H1 (cell line): ENCODE data around the gene NTMT1. TPM values are rescaled to one million over a fixed set of nuclear protein-coding genes. Genes with fewer than 3 reads are reported as not detected.
A peak's percentile ranks its signal among the peaks of the same experiment; 100 is the strongest.

ENCODE experiments used
- CTCF ChIA-PET: fragments of 300-600 bp; sonication (Branson Sonifier 250); formaldehyde crosslinking; loops from one replicate; lab custom pipeline; 2021; ENCODE audit not compliant: partially characterized antibody; lab: Charles Lee
- POLR2A ChIA-PET: fragments of 300-600 bp; sonication (Branson Sonifier 250); formaldehyde crosslinking; loops from one replicate; lab custom pipeline; 2021; ENCODE audit warnings: inconsistent platforms; ENCODE audit not compliant: partially characterized antibody; lab: Charles Lee
- DNase-seq, 2 experiments: peaks; one replicate each; pipeline versions ENCODE4 v3.0.0 to v3.0.0-alpha.2; 2010 to 2022; ENCODE audit warnings: low spot score in 2 of 2, low read depth in 1 of 2, mixed read lengths in 1 of 2
- FAIRE-seq: peaks from 2 replicates; lab custom pipeline; 2011; peaks lifted over from hg19 to GRCh38; lab: Jason Lieb, UNC
- H2AFZ ChIP-seq: 2 replicates; pipeline ENCODE4 v1.8.1; 2012; ENCODE audit warnings: low read length, inconsistent platforms
- H2AK5ac ChIP-seq: 2 replicates; pipeline ENCODE4 v1.6.1; 2013; ENCODE audit warnings: low read depth, low read length
- H2BK120ac ChIP-seq: replicated peaks from 2 replicates; pipeline ENCODE3; 2013; ENCODE audit warnings: low read depth, low read length, inconsistent platforms
- H2BK12ac ChIP-seq: 2 replicates; pipeline ENCODE4 v1.6.1; 2013; ENCODE audit warnings: low read depth, low read length
- H2BK15ac ChIP-seq: 2 replicates; pipeline ENCODE4 v1.6.1; 2013; ENCODE audit warnings: low read length
- H2BK20ac ChIP-seq: 2 replicates; pipeline ENCODE4 v1.6.1; 2013; ENCODE audit warnings: low read length
- H2BK5ac ChIP-seq: 2 replicates; pipeline ENCODE4 v1.6.1; 2013; ENCODE audit warnings: low read depth, low read length
- H3K14ac ChIP-seq: 2 replicates; pipeline ENCODE4 v1.6.1; 2013; ENCODE audit warnings: inconsistent platforms; ENCODE audit not compliant: insufficient read length
- H3K18ac ChIP-seq: 2 replicates; pipeline ENCODE4 v1.6.1; 2013; ENCODE audit warnings: low read length; ENCODE audit errors: extremely low read depth
- H3K23ac ChIP-seq: 2 replicates; pipeline ENCODE4 v1.6.1; 2013; ENCODE audit warnings: inconsistent platforms; ENCODE audit not compliant: insufficient read length
- H3K23me2 ChIP-seq: 2 replicates; pipeline ENCODE4 v1.6.1; 2013; ENCODE audit warnings: low read depth, low read length
- H3K27ac ChIP-seq: 2 replicates; pipeline ENCODE4 v1.6.1; 2011; ENCODE audit warnings: low read depth, low read length, inconsistent platforms
- H3K27me3 ChIP-seq, 4 experiments: replicated peaks in 1 of 4; 1 replicate in 1 of 4; 2 replicates in 3 of 4; pipeline versions ENCODE4 v1.6.1 to v1.8.1; 2011 to 2013; ENCODE audit warnings: low read length in 3 of 4, mild to moderate bottlenecking in 3 of 4, inconsistent platforms in 2 of 4, mixed read lengths in 2 of 4, moderate library complexity in 1 of 4; ENCODE audit not compliant: control insufficient read depth in 3 of 4, insufficient read depth in 3 of 4; ENCODE audit errors: extremely low read depth in 1 of 4
- H3K36me3 ChIP-seq, 4 experiments: 2 replicates each; pipeline versions ENCODE4 v1.6.1 to v1.8.1; 2011 to 2013; ENCODE audit warnings: mild to moderate bottlenecking in 4 of 4, low read length in 3 of 4, moderate library complexity in 2 of 4, control low read depth in 1 of 4, inconsistent platforms in 1 of 4; ENCODE audit not compliant: insufficient read depth in 4 of 4, control insufficient read depth in 2 of 4
- H3K4ac ChIP-seq: replicated peaks from 2 replicates; pipeline ENCODE3; 2013; ENCODE audit warnings: low read length, low read depth, mixed read lengths, inconsistent platforms; ENCODE audit not compliant: insufficient read length
- H3K4me1 ChIP-seq, 4 experiments: replicated peaks in 1 of 4; 1 replicate in 1 of 4; 2 replicates in 3 of 4; pipeline versions ENCODE4 v1.6.1 to v1.8.1; 2011 to 2013; ENCODE audit warnings: low read length in 3 of 4, inconsistent platforms in 2 of 4, mixed read lengths in 1 of 4; ENCODE audit not compliant: insufficient read depth in 4 of 4, control insufficient read depth in 3 of 4
- H3K4me2 ChIP-seq, 2 experiments: 2 replicates each; pipeline versions ENCODE4 v1.6.1 to v1.8.1; 2011 to 2013; ENCODE audit warnings: low read depth in 2 of 2, low read length in 2 of 2, control low read depth in 1 of 2, inconsistent platforms in 1 of 2, mild to moderate bottlenecking in 1 of 2; ENCODE audit not compliant: insufficient read depth in 1 of 2
- H3K4me3 ChIP-seq, 4 experiments: fragments of 200-600, 300-600 bp in 1 of 4; sonication (generic), shearing (Covaris generic), sonication (Bioruptor Twin) in 1 of 4; 2 replicates each; pipeline versions ENCODE4 v1.5.1 to v1.8.1; 2011 to 2016; ENCODE audit warnings: low read length in 4 of 4, low read depth in 3 of 4, control low read depth in 2 of 4, inconsistent platforms in 2 of 4, mild to moderate bottlenecking in 2 of 4, mixed read lengths in 1 of 4, moderate library complexity in 1 of 4; ENCODE audit not compliant: insufficient read depth in 2 of 4; ENCODE audit errors: extremely low read depth in 1 of 4
- H3K56ac ChIP-seq: replicated peaks from 2 replicates; pipeline ENCODE3; 2013; ENCODE audit warnings: low read depth, mild to moderate bottlenecking, mixed read lengths, low read length, inconsistent platforms; ENCODE audit not compliant: insufficient read length
- H3K79me1 ChIP-seq: 2 replicates; pipeline ENCODE4 v1.6.1; 2013; ENCODE audit warnings: low read depth, low read length, control low read depth
- H3K79me2 ChIP-seq, 2 experiments: 2 replicates each; pipeline versions ENCODE4 v1.6.1 to v1.8.1; 2012 to 2013; ENCODE audit warnings: low read length in 2 of 2, mild to moderate bottlenecking in 2 of 2, inconsistent platforms in 1 of 2; ENCODE audit not compliant: insufficient read depth in 2 of 2, control insufficient read depth in 1 of 2
- H3K9ac ChIP-seq, 4 experiments: replicated peaks in 1 of 4; 1 replicate in 1 of 4; 2 replicates in 3 of 4; pipeline versions ENCODE4 v1.6.1 to v1.8.1; 2011 to 2013; ENCODE audit warnings: low read depth in 3 of 4, low read length in 3 of 4, control low read depth in 2 of 4, mild to moderate bottlenecking in 2 of 4, moderate library complexity in 2 of 4, inconsistent platforms in 1 of 4; ENCODE audit errors: extremely low read depth in 1 of 4
- H3K9me3 ChIP-seq, 2 experiments: 2 replicates each; pipeline versions ENCODE4 v1.6.1 to v1.8.1; 2012 to 2013; ENCODE audit warnings: mild to moderate bottlenecking in 2 of 2, moderate library complexity in 2 of 2, control low read depth in 1 of 2, inconsistent platforms in 1 of 2, low read depth in 1 of 2, low read length in 1 of 2, mixed read lengths in 1 of 2; ENCODE audit not compliant: insufficient read depth in 2 of 2
- H4K20me1 ChIP-seq, 2 experiments: replicated peaks in 1 of 2; 2 replicates each; pipeline versions ENCODE3 to v1.8.1; 2011 to 2013; ENCODE audit warnings: inconsistent platforms in 2 of 2, low read length in 2 of 2, mild to moderate bottlenecking in 1 of 2; ENCODE audit not compliant: insufficient read depth in 2 of 2, control insufficient read depth in 1 of 2
- H4K5ac ChIP-seq: 2 replicates; pipeline ENCODE4 v1.6.1; 2013; ENCODE audit warnings: low read length, low read depth, mixed read lengths, inconsistent platforms; ENCODE audit not compliant: insufficient read length
- H4K8ac ChIP-seq: 2 replicates; pipeline ENCODE4 v1.8.0; 2013; ENCODE audit warnings: mild to moderate bottlenecking, moderate library complexity, low read length, inconsistent platforms; ENCODE audit not compliant: insufficient read depth; ENCODE audit errors: extremely low read depth
- H4K91ac ChIP-seq: replicated peaks from 2 replicates; pipeline ENCODE3; 2013; ENCODE audit warnings: low read length, mixed read lengths, inconsistent platforms; ENCODE audit not compliant: insufficient read length
- GTF2F1 ChIP-seq: IDR thresholded peaks from 2 replicates; pipeline ENCODE4 v1.6.1; 2012; ENCODE audit warnings: low read depth, low read length, improper control_type of control experiment, borderline replicate concordance
- HDAC6 ChIP-seq: IDR thresholded peaks from one replicate; pipeline ENCODE4 v1.7.1; 2012; ENCODE audit warnings: low read depth, mild to moderate bottlenecking, inconsistent platforms, low read length, moderate library complexity
- KDM5A ChIP-seq: fragments of 200-600 bp; IDR thresholded peaks from 2 replicates; pipeline ENCODE4 v1.7.1; 2012; ENCODE audit warnings: mild to moderate bottlenecking, low read length, inconsistent platforms, mixed read lengths
- SIN3A ChIP-seq, 2 experiments: IDR thresholded peaks in 1 of 2; conservative IDR thresholded peaks in 1 of 2; 2 replicates each; pipeline ENCODE4 v1.6.1; 2011 to 2012; ENCODE audit warnings: low read length in 2 of 2, improper control_type of control experiment in 1 of 2, low read depth in 1 of 2, mild to moderate bottlenecking in 1 of 2
- WGBS, 2 experiments: shearing (Covaris generic) in 1 of 2; methylation state at CpG; one replicate each; pipeline versions ENCODE4 v1.1.6 to v1.1.7; 2013 to 2015; ENCODE audit warnings: low lambda C conversion rate in 2 of 2, mixed read lengths in 2 of 2, inconsistent platforms in 1 of 2, low coverage in 1 of 2, missing lambda C conversion rate in 1 of 2; ENCODE audit not compliant: insufficient replicate concordance in 2 of 2, insufficient coverage in 1 of 2, insufficient read length in 1 of 2; ENCODE audit errors: extremely low coverage in 1 of 2, missing lambda C conversion rate in 1 of 2; 5-methylcytosine and 5-hydroxymethylcytosine counted together
- polyA plus RNA-seq, 7 experiments: library from polyadenylated mRNA; depleted of rRNA in 3 of 7; stranded (reverse) in 5 of 7; unstranded in 2 of 7; fragments of >200 nt in 5 of 7; fragments of 200-250 nt in 2 of 7; gene quantifications; 1 replicate in 5 of 7; 2 replicates in 1 of 7; 4 replicates in 1 of 7; pipeline versions ENCODE4 v1.2.1 to v1.2.3, GENCODE V29; 2011 to 2013; ENCODE audit warnings: missing spikeins in 2 of 7, mixed read lengths in 2 of 7
- total RNA-seq: library from RNA; stranded (reverse); fragmentation: NEBNext Ultra II Directional; extraction: Animal tissue kit (Norgen Biotek cat#: 25700); gene quantifications from 2 replicates; pipeline ENCODE4 v1.2.1, GENCODE V29; 2021
- TF ChIP-seq, protein P1 (sequence below): IDR thresholded peaks from 2 replicates; pipeline ENCODE4 v1.6.1; 2012; ENCODE audit warnings: inconsistent platforms
- TF ChIP-seq, protein P2 (sequence below), 3 experiments: IDR thresholded peaks; 1 replicate in 2 of 3; 2 replicates in 1 of 3; pipeline versions ENCODE4 v1.5.1 to v1.6.1; 2011; ENCODE audit warnings: low read length in 3 of 3, mild to moderate bottlenecking in 3 of 3, inconsistent platforms in 2 of 3, low read depth in 1 of 3, moderate library complexity in 1 of 3; ENCODE audit not compliant: insufficient read depth in 1 of 3; ENCODE audit errors: control extremely low read depth in 1 of 3

The NTMT1 gene
- total and polyA plus RNA-seq, 2 of the 8 experiments (the other 6 are each of a cell fraction or from before 2014, with no cell fraction given), result 66.8 to 70.2 TPM

DNA sequence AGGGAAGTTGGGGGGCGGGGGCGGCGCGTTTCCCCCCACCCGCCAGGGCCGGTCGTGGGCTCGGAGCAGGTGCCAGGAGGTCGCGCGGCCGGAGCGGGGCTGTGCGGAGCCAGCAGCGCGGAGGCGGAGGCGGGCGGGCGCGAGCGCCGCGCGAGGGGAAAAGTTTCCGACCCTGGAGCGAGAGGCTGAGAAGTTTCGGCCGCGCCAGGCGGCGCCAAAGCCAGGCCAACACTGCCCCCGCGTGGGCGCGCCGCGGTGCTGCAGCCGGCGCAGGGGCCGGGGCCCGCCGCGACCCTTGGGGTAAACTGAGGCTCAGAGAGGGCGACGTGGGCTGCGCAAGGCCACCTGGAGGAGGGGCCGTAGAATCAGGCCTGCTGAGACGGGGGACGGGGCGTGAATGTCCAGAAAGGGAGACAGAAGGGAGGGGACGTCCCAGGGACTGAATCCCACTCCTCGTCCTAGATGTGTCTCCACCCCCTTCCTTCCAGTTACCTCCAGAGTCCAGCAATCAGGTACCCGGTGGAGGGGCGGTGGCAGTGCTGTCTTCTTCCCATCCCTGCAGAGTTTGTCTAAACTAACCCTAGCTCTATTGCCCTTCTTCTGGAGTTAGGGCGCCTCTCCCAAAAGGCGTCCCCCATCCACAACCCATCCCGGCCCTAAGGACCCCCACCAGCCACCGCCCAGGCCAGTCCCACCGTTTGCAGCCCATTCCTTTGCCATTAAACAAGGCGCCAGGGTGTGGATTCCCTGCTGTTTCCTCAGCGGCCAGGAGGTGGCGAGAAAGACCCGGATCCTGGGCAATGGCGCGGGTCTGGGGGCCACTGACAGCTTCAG is 15.3 kb upstream of the NTMT1 start:
- no peak overlapping the region for H3K27ac ChIP-seq
- no peak overlapping the region for H3K23ac ChIP-seq
- H2BK12ac ChIP-seq, result peak overlapping the region; percentile 35; the same call in 1 of the 2 replicates
- H3K14ac ChIP-seq, result no peak overlapping the region
- WGBS, 2 experiments, result 1% methylated on average over 15 of the region's 66 CpGs; no CpG with 5 or more reads in 1 of the 2 experiments
- H3K79me1 ChIP-seq, result no peaks in the 10 kb centered on the region
- H3K9me3 ChIP-seq, result no peaks in the 10 kb centered on the region
- no peak overlapping the region for H4K5ac ChIP-seq
- peak overlapping the region; percentile 99; the same call in 1 of the 2 replicates for H2BK15ac ChIP-seq
- FAIRE-seq, result no peak
- H3K4me1 ChIP-seq, result peaks cover 0 to 21% (median 10%) of the 10 kb centered on the region in 4 experiments; a peak in 6 of 7 replicates
- H2BK5ac ChIP-seq, result peak overlapping the region; percentile 73; the same call in 1 of the 2 replicates
- CTCF ChIA-PET, result interaction anchor here (0.7 to 6.2 kb wide), 39 partner anchors 10 to 479 kb away, joined by 3 to 71 read pairs (median 4); partner anchors contain the start of genes C9orf50 and NTMT1
- peak overlapping the region; percentile 93 for H4K91ac ChIP-seq
- H3K4me2 ChIP-seq, result peak overlapping the region; percentile 11 to 92
- peak in 1 of 2 experiments; percentile 96 for DNase-seq
- peak overlapping the region; percentile 29 to 91 (median 63) for H3K4me3 ChIP-seq
- H3K9ac ChIP-seq, result no peak overlapping the region
- no peak overlapping the region for H2AK5ac ChIP-seq
- H3K79me2 ChIP-seq, result no peaks in the 10 kb centered on the region
- H3K27me3 ChIP-seq, result peaks cover 0 to 7% (median 4%) of the 10 kb centered on the region in 4 experiments; a peak in 5 of 7 replicates
- H4K20me1 ChIP-seq, result no peaks in the 10 kb centered on the region
- peaks cover 8% of the 10 kb centered on the region; the same call in 1 of the 2 replicates for H3K23me2 ChIP-seq
- POLR2A ChIA-PET, result interaction anchor here (0.8 to 1.1 kb wide), 3 partner anchors 117 to 472 kb away, joined by 3 to 6 read pairs (median 3); no protein-coding TSS in a partner anchor
- peak overlapping the region; percentile 74; the same call in 1 of the 2 replicates for H2AFZ ChIP-seq
- H3K36me3 ChIP-seq, result no peaks in the 10 kb centered on the region
- H2BK20ac ChIP-seq, result peak overlapping the region; percentile 55; the same call in 1 of the 2 replicates
- H4K8ac ChIP-seq, result peak overlapping the region; percentile 29; the same call in 1 of the 2 replicates
- H3K4ac ChIP-seq, result no peak overlapping the region
- no peak overlapping the region for H2BK120ac ChIP-seq
- no peak overlapping the region for H3K56ac ChIP-seq
- peak overlapping the region; percentile 60 for H3K18ac ChIP-seq
- peak in 1 of 2 experiments; percentile 60; a peak in 2 of 4 replicates for TF ChIP-seq SIN3A (conservative IDR thresholded peaks at IDR 0.05 in 1 of 2, IDR thresholded peaks at IDR 0.05 in 1 of 2; ENCODE audit: low read depth in 1 of 2, low read length in 2 of 2)
- no peak for TF ChIP-seq KDM5A
- TF ChIP-seq GTF2F1, result no peak
- no peak for TF ChIP-seq HDAC6
- TF ChIP-seq, protein P1, sequence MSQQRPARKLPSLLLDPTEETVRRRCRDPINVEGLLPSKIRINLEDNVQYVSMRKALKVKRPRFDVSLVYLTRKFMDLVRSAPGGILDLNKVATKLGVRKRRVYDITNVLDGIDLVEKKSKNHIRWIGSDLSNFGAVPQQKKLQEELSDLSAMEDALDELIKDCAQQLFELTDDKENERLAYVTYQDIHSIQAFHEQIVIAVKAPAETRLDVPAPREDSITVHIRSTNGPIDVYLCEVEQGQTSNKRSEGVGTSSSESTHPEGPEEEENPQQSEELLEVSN, result no peak
- TF ChIP-seq, protein P2, sequence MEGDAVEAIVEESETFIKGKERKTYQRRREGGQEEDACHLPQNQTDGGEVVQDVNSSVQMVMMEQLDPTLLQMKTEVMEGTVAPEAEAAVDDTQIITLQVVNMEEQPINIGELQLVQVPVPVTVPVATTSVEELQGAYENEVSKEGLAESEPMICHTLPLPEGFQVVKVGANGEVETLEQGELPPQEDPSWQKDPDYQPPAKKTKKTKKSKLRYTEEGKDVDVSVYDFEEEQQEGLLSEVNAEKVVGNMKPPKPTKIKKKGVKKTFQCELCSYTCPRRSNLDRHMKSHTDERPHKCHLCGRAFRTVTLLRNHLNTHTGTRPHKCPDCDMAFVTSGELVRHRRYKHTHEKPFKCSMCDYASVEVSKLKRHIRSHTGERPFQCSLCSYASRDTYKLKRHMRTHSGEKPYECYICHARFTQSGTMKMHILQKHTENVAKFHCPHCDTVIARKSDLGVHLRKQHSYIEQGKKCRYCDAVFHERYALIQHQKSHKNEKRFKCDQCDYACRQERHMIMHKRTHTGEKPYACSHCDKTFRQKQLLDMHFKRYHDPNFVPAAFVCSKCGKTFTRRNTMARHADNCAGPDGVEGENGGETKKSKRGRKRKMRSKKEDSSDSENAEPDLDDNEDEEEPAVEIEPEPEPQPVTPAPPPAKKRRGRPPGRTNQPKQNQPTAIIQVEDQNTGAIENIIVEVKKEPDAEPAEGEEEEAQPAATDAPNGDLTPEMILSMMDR (IDR thresholded peaks at IDR 0.05; ENCODE audit: control extremely low read depth in 1 of 3, insufficient read depth in 1 of 3, low read depth in 1 of 3, low read length in 3 of 3), result peak in 2 of 3 experiments; percentile 89 to 96; a peak in 3 of 4 replicates
